Measurements from ENCODE around the gene FKBP3. TPM values are rescaled to one million over a fixed set of nuclear protein-coding genes. Genes with fewer than 3 reads are reported as not detected.
A peak's percentile ranks its signal among the peaks of the same experiment; 100 is the strongest.

FKBP3 gene
- total and polyA plus RNA-seq, 2 of the 4 experiments (the other 2 are of a cell fraction): 8.6 to 45.3 TPM

GRCh38 chr14:45136399-45136798 is 2.1 kb upstream of the FKBP3 start:
- H2BK120ac ChIP-seq (ENCODE audit: low read depth, low read length): no peak overlapping the region
- peaks cover 5 to 30% of the 10 kb centered on the region in 2 experiments; a peak in 3 of 4 replicates for H3K79me1 ChIP-seq (ENCODE audit: low read depth in 1 of 2, low read length in 2 of 2)
- peak overlapping the region; percentile 38 for H3K9ac ChIP-seq (ENCODE audit: low read depth, low read length)
- H2AFZ ChIP-seq (replicated peaks; ENCODE audit: low read length, poor library complexity): peak overlapping the region; percentile 92
- dilution Hi-C loops (cut with HindIII; ENCODE audit: low sequenced_read_pairs, unreplicated experiment): no loop called here
- no peak overlapping the region; the same call in 1 of the 2 replicates for H4K91ac ChIP-seq (ENCODE audit: insufficient read depth, low read depth, low read length)
- ChIA-PET POLR2A (ENCODE audit: unreplicated experiment) (no interaction called here), CTCF (interaction anchor here (0.6 kb wide), 1 partner anchor 101 kb away, joined by 3 read pairs; no protein-coding TSS in a partner anchor)
- no peak overlapping the region for H3K14ac ChIP-seq (replicated peaks; ENCODE audit: low read depth, low read length)
- H2BK20ac ChIP-seq (ENCODE audit: low read depth, low read length): no peak overlapping the region
- no peak overlapping the region for H4K8ac ChIP-seq (ENCODE audit: low read depth in 2 of 2, low read length in 2 of 2)
- H3K4ac ChIP-seq (ENCODE audit: low read depth, low read length): no peak overlapping the region
- in situ Hi-C loops (cut with MboI; ENCODE audit: low sequenced_read_pairs): loop anchor here (10.0 kb wide), 1 partner anchor 172 kb away; the partner anchor contains the start of genes KLHL28 and TOGARAM1
- H3K27me3 ChIP-seq (ENCODE audit: control insufficient read depth, insufficient read depth, low read length): no peaks in the 10 kb centered on the region
- H2BK15ac ChIP-seq (ENCODE audit: low read depth, low read length): no peak overlapping the region
- H2BK5ac ChIP-seq (ENCODE audit: low read depth, low read length, poor library complexity, severe bottlenecking): no peak overlapping the region
- peak overlapping the region; percentile 6; the same call in 1 of the 2 replicates for H3K27ac ChIP-seq (ENCODE audit: insufficient read depth, low read length)
- H3K4me1 ChIP-seq (ENCODE audit: control insufficient read depth, insufficient read depth, low read length): no peaks in the 10 kb centered on the region
- H2AK5ac ChIP-seq (ENCODE audit: low read depth, low read length): no peak overlapping the region
- H3K4me2 ChIP-seq (ENCODE audit: low read depth, low read length): peak overlapping the region; percentile 92
- no peak overlapping the region for H3K56ac ChIP-seq (ENCODE audit: extremely low read depth, insufficient read depth, low read length)
- intact Hi-C loops (cut with micrococcal nuclease): loop anchor here (5.0 kb wide), 1 partner anchor 219 kb away; no protein-coding TSS in a partner anchor
- ATAC-seq (ENCODE audit: low read depth): no peak
- no peak overlapping the region for H3K18ac ChIP-seq (ENCODE audit: low read depth, low read length)
- H4K20me1 ChIP-seq (ENCODE audit: insufficient read depth, low read length): no peaks in the 10 kb centered on the region
- 0 out of 2 replicates have a peak overlapping the region, but pooled peaks have one; percentile 12 for H3K23ac ChIP-seq (ENCODE audit: low read depth, low read length)
- no TSS peak for BruUV-seq (replicated peaks)
- H3K4me3 ChIP-seq (ENCODE audit: insufficient read depth, low read depth, low read length): peak overlapping the region; percentile 82
- TF ChIP-seq MXI1 (IDR thresholded peaks at IDR 0.05; ENCODE audit: borderline replicate concordance, low read depth, low read length) (peak; percentile 59; the same call in 1 of the 2 replicates), MAZ (IDR thresholded peaks at IDR 0.05; ENCODE audit: borderline replicate concordance, low read depth, low read length) (no peak), RFX5 (IDR thresholded peaks at IDR 0.05; ENCODE audit: low read depth, low read length) (no peak), POLR2A (IDR thresholded peaks at IDR 0.05; ENCODE audit: low read depth, low read length) (no peak), ELK1 (IDR thresholded peaks at IDR 0.05; ENCODE audit: borderline replicate concordance, low read depth, low read length) (no peak), BHLHE40 (IDR thresholded peaks at IDR 0.05; ENCODE audit: low read depth, low read length) (no peak)
- TF ChIP-seq, protein P1, sequence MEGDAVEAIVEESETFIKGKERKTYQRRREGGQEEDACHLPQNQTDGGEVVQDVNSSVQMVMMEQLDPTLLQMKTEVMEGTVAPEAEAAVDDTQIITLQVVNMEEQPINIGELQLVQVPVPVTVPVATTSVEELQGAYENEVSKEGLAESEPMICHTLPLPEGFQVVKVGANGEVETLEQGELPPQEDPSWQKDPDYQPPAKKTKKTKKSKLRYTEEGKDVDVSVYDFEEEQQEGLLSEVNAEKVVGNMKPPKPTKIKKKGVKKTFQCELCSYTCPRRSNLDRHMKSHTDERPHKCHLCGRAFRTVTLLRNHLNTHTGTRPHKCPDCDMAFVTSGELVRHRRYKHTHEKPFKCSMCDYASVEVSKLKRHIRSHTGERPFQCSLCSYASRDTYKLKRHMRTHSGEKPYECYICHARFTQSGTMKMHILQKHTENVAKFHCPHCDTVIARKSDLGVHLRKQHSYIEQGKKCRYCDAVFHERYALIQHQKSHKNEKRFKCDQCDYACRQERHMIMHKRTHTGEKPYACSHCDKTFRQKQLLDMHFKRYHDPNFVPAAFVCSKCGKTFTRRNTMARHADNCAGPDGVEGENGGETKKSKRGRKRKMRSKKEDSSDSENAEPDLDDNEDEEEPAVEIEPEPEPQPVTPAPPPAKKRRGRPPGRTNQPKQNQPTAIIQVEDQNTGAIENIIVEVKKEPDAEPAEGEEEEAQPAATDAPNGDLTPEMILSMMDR (conservative IDR thresholded peaks at IDR 0.05; ENCODE audit: low read depth, low read length): no peak
- WGBS, 2 experiments (ENCODE audit: extremely low coverage in 2 of 2, insufficient read length in 1 of 2): 0% methylated on average over 1 of the region's 7 CpGs; no CpG with 5 or more reads in 1 of the 2 experiments
- DNase-seq: peak; percentile 3
- H3K36me3 ChIP-seq (ENCODE audit: control insufficient read depth, insufficient read depth, low read length): no peaks in the 10 kb centered on the region
- no peaks in the 10 kb centered on the region for H3K9me1 ChIP-seq (ENCODE audit: insufficient read depth, low read length)
- no peaks in the 10 kb centered on the region for H3K9me3 ChIP-seq (ENCODE audit: control insufficient read depth, insufficient read depth, low read length)
- no peak overlapping the region for H4K5ac ChIP-seq (ENCODE audit: low read depth, low read length)
- peak overlapping the region; percentile 47 for H2AK9ac ChIP-seq (replicated peaks; ENCODE audit: low read depth, low read length, poor library complexity)
